CD1c-positive myeloid dendritic cell (primary cell): ENCODE data around the gene CRTC3.
"Not testable (repeated sequence)": the region's sequence is repeated elsewhere in the genome, so short reads cannot be mapped to it uniquely, and the experiment has no call there.

Experiments
- DNase-seq: peaks from one replicate; pipeline ENCODE4 v3.0.0-alpha.2; 2016; ENCODE audit errors: extremely low spot score

CRTC3 gene

DNA sequence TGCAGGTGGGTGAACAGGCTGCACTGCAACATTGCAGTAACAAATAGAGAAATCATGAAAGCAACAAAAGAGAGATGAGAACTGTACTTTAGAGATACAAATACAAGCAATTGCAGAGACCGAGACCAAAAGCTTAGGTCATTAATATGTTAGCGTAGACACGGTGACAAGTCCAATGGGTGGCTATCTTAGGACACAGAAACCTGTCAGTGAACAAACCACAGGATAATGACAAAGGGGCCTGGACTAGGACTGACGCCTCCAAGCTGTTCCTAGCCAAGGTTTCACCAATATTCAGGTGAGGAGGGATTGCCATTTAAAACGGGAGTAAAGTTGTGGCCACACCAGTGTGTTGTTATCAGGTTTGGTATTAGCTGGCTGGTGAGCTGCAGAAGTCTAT is 145.7 kb downstream of the CRTC3 start:
- no peak for DNase-seq

DNA sequence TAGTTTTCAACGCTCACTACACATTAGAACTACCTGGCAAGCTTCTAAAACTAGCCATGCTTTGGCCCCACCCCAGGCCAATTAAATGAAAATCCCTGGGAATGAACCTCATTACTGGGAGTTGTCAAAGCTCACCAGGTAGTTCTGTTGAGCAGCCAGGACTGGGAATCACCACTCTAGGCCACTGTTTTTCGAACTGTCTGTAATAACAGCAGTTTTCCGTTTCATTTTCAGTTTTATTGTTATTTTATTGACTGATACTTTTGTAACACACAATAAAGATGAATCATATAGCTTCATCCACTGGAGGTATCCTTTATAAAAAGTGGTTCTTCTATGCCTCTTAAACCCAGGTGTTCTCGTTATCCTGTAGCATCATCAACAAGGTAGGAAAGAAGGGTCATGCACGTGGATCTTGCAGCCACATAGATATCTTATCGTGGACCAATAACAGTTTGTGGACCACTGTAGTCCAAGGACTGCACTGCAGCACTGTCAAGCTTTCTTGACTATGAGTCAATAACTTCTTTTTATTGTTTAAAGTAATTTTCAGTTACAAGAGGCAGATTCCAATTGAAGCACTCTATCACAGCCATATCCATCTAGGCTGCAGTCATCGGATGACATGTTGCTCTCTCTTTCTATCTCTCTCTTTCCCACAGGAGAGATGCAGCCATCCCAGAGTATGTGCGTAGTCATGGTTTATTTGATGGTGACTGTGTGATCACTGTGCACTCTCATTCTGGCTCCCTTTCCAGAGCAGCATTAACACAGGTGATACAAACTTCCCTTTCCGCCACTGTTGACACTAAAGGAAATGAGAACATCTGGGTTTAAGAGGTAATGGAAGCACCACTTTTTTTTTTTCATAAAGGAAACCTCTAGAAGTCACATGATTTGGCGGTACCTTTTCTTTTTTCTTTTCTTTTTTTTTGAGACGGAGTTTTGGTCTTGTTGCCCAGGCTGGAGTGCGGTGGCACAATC is 148.4 kb downstream of the CRTC3 start:
- DNase-seq = no peak

DNA sequence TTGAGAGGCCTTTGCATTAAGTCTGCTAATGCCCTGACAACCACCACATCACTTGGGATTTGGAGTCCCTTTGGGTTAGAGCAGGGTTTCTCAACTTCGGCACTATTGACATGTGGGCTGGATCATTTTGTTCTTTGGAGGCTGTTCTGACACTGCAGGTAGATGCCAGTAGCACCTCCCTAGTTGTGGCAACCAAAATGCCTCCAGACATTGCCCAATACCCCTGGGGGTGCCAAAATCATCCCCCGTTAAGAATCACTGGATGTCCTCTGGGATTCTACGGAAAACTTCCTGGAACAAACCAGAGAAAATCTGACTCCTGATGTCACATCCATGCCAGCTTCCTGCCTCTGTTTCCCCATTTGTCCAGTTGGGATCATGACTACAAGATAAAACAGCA is 150.2 kb downstream of the CRTC3 start:
- DNase-seq = no peak

DNA sequence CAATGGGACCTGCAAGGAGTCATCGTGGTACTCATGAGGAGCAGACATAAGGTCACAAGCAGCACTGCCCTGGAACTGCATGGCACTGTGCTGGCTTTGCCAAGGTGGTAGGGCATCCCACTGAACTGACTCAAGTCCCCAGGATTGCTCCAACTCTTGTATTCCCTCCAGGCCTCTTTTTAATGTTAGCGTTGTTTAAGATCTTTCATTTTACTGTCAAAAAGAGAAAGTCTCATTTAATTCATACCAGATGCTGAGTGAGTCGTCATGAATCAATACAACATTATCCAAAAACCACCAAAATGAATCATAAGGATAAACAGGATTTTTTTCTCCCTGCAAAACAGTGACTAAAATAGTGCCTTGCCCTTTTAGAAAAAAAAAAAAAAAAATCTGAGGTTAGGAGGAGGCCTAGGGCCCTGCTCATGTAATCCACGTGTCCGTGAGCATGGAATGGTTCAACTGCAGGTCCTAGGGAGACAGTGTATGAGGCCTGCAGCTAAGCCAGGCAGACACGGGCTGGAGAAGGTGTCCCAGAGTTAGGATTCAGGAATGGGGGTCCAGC is 150.7 kb downstream of the CRTC3 start:
- no peak for DNase-seq

DNA sequence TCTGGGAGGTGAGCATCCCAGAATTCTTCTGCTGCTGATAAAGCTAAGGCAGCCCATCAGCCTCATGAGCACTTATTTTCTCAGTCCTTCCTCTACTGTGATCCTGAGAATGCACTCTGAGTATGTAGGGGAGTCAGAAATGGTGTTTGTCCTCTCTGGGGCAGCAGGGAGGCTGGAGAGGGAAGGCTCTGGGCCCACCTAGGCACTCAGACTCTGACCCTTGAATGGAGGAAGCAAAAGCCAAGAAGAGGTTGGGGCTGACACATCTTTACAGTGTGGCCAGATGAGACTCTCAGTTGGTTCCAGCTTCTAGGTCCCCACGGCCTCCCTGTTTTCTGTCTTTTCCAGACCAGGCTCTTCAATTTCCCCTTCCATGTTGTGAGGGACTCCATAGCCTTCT is 151.3 kb downstream of the CRTC3 start:
- DNase-seq = no peak

DNA sequence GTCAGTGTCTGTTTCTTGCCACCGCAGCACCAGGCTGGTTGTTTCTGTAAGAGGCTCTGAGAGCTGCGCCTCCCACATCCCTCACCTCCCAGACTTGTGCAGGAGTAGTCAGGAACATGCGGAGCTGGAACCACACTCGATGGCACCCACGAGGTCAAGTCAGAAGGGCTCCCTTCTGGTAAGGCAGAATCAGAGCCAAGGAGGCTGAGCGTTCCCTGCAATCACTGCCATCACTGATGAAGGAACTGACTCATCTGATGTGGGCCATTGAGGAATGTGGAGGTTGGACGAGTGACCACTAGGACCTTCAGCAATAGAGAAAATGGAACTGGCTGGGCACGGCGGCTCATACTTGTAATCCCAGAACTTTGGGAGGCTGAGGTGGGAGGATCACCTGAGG is 151.8 kb downstream of the CRTC3 start:
- no peak for DNase-seq

DNA sequence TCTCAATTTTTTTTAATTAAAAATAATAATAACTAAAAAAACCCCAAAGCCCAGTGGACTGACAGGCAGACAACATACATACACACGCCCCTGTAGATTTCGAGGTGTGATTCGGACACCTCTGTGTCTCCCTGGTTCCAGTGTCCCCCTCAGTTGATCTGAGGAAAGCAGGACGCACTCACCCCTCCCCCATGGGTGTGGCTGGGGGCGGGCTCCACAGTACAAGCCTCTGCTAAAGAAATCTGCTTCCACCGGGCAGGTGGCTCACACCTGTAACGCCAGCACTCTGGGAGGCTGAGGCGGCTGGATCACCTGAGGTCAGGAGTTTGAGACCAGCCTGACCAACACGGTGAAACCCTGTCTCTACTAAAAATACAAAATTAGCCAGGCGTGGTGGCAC is 153.6 kb downstream of the CRTC3 start:
- no peak for DNase-seq

DNA sequence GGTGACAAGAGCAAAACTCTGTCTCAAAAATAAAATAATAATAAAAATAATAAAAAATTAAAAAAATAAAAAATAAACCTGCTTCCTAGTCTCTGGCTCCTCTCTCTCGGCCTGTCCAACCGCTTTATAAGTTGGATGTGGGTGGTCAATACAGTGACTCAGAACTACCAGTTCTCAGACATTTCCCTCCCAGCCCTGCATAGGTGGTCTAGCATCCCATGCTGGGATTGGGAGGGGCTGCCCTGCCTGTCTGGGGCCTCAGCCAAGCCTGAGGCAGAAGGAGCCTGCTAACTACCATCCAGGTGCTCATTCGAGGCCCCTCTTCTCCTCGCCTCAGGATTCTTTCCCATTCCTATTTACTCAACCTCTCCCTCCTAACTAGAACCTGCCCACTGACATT is 154.2 kb downstream of the CRTC3 start:
- no peak for DNase-seq

DNA sequence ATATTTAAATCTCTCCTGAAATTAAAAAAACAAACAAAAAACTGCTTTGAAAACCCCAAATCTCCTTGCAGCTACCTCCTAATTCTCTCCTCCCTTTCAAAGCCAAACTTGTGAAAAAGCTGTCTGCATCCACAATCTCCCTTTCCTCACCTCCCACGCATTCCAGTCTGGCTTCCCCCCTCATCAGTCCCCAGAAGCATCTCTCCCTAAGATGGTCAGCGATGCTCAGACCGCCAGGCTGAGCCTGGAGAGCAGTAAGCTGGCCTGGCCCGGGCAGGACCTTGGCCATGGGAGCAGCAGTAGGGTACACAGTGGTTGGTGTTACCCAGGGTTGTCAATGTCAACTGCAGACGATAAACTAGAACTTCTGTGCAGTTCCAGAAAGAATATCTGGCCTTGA is 154.6 kb downstream of the CRTC3 start:
- DNase-seq = no peak

DNA sequence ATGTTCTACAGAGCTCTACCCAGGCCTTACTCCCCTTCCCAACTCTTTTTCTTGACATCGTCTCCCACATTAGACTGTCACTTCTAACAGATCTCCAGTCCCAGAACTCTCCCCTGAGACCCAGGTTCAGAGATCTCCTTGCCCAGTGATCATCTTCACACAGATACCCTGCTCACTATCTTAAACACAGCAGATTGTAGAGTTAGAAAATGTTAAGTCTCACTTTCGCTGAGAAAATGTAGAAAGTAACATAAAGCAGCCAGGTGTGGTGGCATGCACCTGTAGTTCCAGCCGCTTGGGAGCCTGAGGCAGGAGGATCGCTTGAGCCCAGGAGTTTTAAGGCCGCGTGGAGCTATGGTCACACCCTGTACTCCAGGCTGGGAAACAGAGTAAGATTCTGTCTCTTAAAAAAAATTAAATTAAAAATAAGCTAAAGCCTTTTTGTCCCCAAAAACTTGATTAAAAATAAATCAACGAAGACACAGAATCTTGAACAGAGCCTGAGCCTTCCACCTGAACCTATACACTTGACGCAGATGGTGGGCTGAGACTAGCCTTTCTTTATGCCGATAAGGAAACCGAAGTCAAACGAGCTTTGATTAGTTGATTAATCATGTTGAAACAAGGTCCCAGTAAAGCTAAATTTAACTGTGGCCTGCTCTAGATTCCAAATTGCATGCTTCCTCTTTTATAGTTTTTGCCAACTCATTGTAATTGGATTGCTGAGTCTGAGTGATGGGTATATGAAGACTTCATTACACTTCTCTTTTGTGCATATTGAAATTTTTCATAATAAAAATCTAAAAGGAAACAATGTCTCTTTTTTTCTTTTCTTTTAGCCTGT is 156.1 kb downstream of the CRTC3 start:
- peak; percentile 68 for DNase-seq

DNA sequence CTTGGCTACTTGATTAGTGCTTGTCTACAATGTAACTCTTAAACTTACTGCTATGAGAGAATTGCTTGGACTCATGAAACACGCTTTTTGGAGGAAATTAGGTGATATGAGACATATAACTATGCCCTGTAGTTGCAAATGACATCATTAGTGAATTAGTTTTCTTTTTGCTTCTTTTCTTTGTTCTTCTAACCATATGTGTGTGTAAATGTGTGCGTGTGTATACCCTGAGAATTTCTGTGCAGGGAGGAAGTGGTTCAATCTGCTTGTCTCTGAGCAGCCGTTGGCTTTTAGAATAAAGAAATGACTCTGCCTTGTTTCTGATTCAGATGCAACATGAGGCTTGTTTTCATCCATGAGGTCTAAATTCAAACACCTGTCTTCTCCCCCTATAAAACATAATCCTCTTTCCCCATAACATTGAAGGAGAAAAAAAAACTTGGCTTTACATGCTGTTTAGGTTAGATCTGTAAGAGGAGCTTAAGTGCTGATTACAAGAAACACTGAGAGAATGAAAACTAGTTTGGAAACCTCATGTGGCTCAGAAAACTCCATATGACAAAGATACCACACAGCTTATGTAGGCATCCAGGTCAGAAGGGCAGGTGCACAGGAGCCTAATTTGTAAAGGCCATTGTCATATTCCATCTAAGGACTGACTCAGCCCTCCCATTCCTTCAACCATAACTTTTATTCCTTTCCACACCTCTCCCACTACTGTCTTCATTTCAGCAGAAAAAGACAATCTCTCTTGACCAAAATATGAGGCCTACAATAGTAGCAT is 156.9 kb downstream of the CRTC3 start:
- peak; percentile 57 for DNase-seq

DNA sequence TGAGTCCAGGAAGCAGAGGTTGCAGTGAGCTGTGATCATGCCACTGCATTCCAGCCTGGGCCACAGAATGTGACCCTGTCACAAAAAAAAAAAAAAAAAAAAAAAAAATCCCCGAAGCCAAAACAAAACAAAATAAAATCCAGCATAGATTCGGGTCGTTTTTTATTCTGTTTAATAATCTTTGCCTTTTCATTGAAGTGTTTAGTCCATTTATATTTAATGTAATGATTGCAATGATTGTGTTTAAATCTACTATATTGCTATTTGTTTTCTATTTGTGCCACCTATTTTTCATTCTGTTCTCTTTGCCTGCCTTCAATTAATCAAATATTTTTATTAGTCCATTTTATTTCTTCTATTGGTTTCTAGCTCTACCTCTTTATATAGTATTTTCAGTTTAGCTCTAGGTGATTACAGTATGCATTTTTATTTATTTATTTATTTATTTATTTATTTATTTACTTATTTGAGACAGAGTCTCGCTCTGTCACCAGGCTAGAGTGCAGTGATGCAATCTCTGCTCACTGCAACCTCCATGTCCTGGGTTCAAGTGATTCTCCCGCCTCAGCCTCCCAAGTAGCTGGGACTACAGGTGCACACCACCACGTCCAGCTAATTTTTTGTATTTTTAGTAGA is 159.7 kb downstream of the CRTC3 start:
- not testable (repeated sequence) for DNase-seq

DNA sequence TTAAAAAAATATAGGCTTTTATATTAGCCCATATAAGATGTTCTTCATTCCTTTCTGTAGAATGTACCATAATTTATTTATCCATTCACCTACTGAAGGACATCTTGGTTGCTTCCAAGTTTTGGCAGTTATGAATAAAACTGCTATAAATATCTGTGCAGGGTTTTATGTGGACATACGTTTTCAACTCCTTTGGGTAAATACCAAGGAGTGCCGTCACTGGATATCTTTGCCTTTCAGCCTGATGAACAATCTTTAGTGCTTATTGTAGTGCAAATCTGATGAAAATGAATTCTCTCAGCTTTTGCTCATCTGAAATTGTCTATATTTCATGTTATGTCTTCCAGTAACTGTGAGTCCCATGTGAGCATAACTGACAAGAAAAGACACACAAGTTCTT is 160.9 kb downstream of the CRTC3 start:
- no peak for DNase-seq

DNA sequence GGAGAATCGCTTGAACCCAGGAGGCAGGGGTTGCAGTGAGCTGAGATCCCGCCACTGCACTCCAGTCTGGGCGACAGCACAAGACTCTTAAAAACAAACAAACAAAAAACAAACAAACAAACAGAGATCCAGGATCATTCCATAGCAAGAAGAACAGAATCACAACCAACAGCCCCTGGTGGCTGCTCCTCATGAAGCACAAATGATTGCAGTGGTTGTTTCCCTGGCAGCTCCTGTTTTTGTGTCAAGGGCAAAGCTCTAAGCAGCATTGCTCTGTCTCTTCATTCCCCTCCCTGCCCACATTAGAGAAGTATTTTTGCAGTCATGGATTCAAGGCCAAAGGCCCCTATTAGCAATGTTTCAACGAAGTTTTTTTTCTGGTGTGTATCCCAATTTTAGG is 161.6 kb downstream of the CRTC3 start:
- no peak for DNase-seq

DNA sequence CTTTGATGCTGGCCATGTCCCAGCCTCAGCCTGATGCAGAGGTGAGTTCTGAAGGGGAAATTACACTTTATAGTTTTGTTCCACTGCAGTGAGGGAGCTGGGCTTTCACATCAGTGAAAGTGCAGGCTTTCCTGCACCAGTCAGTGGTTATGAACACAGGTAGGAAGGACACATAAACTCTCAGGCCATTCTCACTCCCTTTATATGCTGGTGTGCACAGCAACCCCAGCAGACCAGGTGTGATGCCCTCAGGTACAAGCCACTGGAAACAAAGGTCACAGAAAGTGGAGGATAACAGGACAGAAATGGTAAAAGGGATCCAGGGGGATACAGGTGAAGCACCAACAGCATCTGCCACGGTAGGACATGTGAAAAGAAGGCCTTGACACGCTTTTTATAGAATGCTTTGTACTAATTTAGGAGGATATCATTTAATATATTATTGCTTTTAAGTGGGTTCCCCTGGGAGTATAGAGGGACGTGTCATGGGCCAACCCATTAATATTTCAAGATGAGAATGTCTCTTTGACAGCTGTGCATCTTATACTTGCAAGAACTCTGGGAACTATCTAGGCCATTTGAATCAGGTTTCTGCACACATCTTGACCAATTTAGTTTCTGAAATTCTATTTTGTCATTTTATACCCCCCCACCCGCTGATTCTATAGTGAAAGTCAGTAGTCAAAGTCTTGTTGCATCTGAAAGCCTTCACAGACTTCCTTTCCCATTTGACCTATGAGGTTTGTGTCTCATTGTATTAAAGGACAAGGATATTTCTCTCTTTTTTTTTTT is 162.5 kb downstream of the CRTC3 start:
- DNase-seq = no peak
